Measurements from ENCODE around the gene GCC1. TPM values are rescaled to one million over a fixed set of nuclear protein-coding genes. Genes with fewer than 3 reads are reported as not detected.

Gene GCC1
- total RNA-seq, result 17.6 and 17.8 TPM in 2 replicates

GRCh38 chr7:127585044-127585953 is at the start of gene GCC1:
Gene GCC1 (minus strand): TSS chr7:127585596. CDS start chr7:127585182, 414 bp downstream.

GRCh38 chr7:127618042-127618441 is 32.6 kb upstream of the GCC1 start, which contains the start of gene PAX4:
Gene PAX4 (minus strand): TSS chr7:127618142. CDS start chr7:127615928, 2,214 bp downstream.

GRCh38 chr7:127588019-127588696 is 2.8 kb upstream of the GCC1 start, which contains the start of gene ARF5:
Gene ARF5 (plus strand): TSS chr7:127588411. CDS start chr7:127588499, 88 bp downstream.

Other genes starting within 250 kb of the GCC1 start
- gene ZNF800, start 192.9 kb downstream of the GCC1 start, total RNA-seq, result 19.0 and 21.6 TPM in 2 replicates
- gene ARF5, start 2.8 kb upstream of the GCC1 start, total RNA-seq, result 235 and 253 TPM in 2 replicates
- 2.7 and 4.4 TPM in 2 replicates for gene FSCN3, start 8.1 kb upstream of the GCC1 start, total RNA-seq
- not detected in 2 replicates for gene PAX4, start 32.5 kb upstream of the GCC1 start, total RNA-seq
- gene SND1, start 66.6 kb upstream of the GCC1 start, total RNA-seq, result 189 and 227 TPM in 2 replicates

Measured in epithelial cell of alveolus of lung (primary cell).